SK-N-SH (cell line): ENCODE measurements around the gene ZNF407. TPM values are rescaled to one million over a fixed set of nuclear protein-coding genes. Genes with fewer than 3 reads are reported as not detected.

Experiments
- CTCF ChIA-PET: fragments of 300-600, 350-600 bp; formaldehyde crosslinking; extraction: SDS; loops from one replicate; lab custom pipeline; 2021; lab: Yijun Ruan, JAX
- POLR2A ChIA-PET: fragments of 350-600 bp; sonication (Branson Sonifier 250); formaldehyde crosslinking; extraction: SDS; loops from one replicate; lab custom pipeline; 2020; ENCODE audit warnings: antibody characterized with exemption, inconsistent platforms; lab: Yijun Ruan, JAX
- DNase-seq: peaks from one replicate; pipeline ENCODE4 v3.0.0; 2012
- H2AFZ ChIP-seq: fragments of 200-600 bp; sonication (generic); 2 replicates; pipeline ENCODE4 v1.8.1; 2016; ENCODE audit warnings: antibody characterized with exemption, mild to moderate bottlenecking, low read depth
- H3F3A ChIP-seq: fragments of 200-600 bp; sonication (generic); replicated peaks from 2 replicates; pipeline ENCODE3; 2016; ENCODE audit warnings: antibody characterized with exemption, mild to moderate bottlenecking; ENCODE audit not compliant: insufficient read depth
- H3K27ac ChIP-seq, 2 experiments: fragments of 200-500 bp in 1 of 2; fragments of 200-600 bp in 1 of 2; sonication (Bioruptor generic) in 1 of 2; sonication (generic), shearing (Covaris generic) in 1 of 2; 2 replicates each; pipeline versions ENCODE4 v1.5.1 to v1.6.1; 2014 to 2016; ENCODE audit warnings: low read depth in 2 of 2, inconsistent platforms in 1 of 2, low read length in 1 of 2, mild to moderate bottlenecking in 1 of 2, mixed read lengths in 1 of 2
- H3K27me3 ChIP-seq: fragments of 200-600 bp; sonication (generic), shearing (Covaris generic); 2 replicates; pipeline ENCODE4 v1.6.1; 2016; ENCODE audit warnings: mixed run types; ENCODE audit not compliant: insufficient read depth
- H3K36me3 ChIP-seq, 2 experiments: fragments of 200-500 bp in 1 of 2; fragments of 200-600 bp in 1 of 2; sonication (Bioruptor generic) in 1 of 2; sonication (generic) in 1 of 2; replicated peaks in 1 of 2; 2 replicates each; pipeline versions ENCODE3 to v1.5.1; 2014 to 2016; ENCODE audit warnings: low read length in 1 of 2, mild to moderate bottlenecking in 1 of 2; ENCODE audit not compliant: insufficient read depth in 2 of 2, control insufficient read depth in 1 of 2
- H3K4me1 ChIP-seq, 2 experiments: fragments of 200-500 bp in 1 of 2; fragments of 200-600 bp in 1 of 2; sonication (Bioruptor generic) in 1 of 2; sonication (generic), shearing (Covaris generic) in 1 of 2; 2 replicates each; pipeline versions ENCODE4 v1.5.1 to v1.6.1; 2014 to 2016; ENCODE audit warnings: low read depth in 1 of 2, low read length in 1 of 2, mixed run types in 1 of 2; ENCODE audit not compliant: insufficient read depth in 2 of 2, control insufficient read depth in 1 of 2
- H3K4me2 ChIP-seq: fragments of 200-600 bp; sonication (generic), shearing (Covaris generic); 2 replicates; pipeline ENCODE4 v1.6.1; 2017; ENCODE audit warnings: mixed run types
- H3K4me3 ChIP-seq, 2 experiments: fragments of 200-500 bp in 1 of 2; fragments of 200-600 bp in 1 of 2; sonication (Bioruptor generic) in 1 of 2; sonication (generic), shearing (Covaris generic) in 1 of 2; 2 replicates each; pipeline versions ENCODE4 v1.5.1 to v1.8.1; 2014 to 2016; ENCODE audit warnings: low read depth in 2 of 2, inconsistent platforms in 1 of 2, low read length in 1 of 2, mild to moderate bottlenecking in 1 of 2, mixed read lengths in 1 of 2, moderate library complexity in 1 of 2
- H3K79me2 ChIP-seq: fragments of 200-600 bp; sonication (generic); 2 replicates; pipeline ENCODE4 v1.8.1; 2017; ENCODE audit warnings: mild to moderate bottlenecking; ENCODE audit not compliant: insufficient read depth
- H3K9ac ChIP-seq: fragments of 200-600 bp; sonication (generic); 2 replicates; pipeline ENCODE4 v1.6.1; 2017; ENCODE audit warnings: mixed run types
- H3K9me2 ChIP-seq: fragments of 200-600 bp; sonication (generic); 2 replicates; pipeline ENCODE4 v1.6.1; 2017; ENCODE audit warnings: mixed run types
- H3K9me3 ChIP-seq: fragments of 200-600 bp; sonication (generic); 2 replicates; pipeline ENCODE4 v1.6.1; 2017; ENCODE audit warnings: mixed run types, mild to moderate bottlenecking, moderate library complexity
- H4K20me1 ChIP-seq: fragments of 200-600 bp; sonication (generic); 2 replicates; pipeline ENCODE4 v1.6.1; 2017; ENCODE audit warnings: mild to moderate bottlenecking, mixed run types; ENCODE audit not compliant: insufficient read depth
- CHD2 ChIP-seq: fragments of 150-350 bp; IDR thresholded peaks from 2 replicates; pipeline ENCODE4 v1.6.1; 2018; ENCODE audit warnings: low read length; ENCODE audit not compliant: partially characterized antibody
- EZH2phosphoT487 ChIP-seq: fragments of 200-600 bp; sonication (generic); IDR thresholded peaks from 2 replicates; pipeline ENCODE4 v1.6.1; 2017; ENCODE audit warnings: low read depth, mixed run types, mild to moderate bottlenecking, antibody characterized with exemption, moderate library complexity, borderline replicate concordance
- GABPA ChIP-seq: IDR thresholded peaks from 2 replicates; pipeline ENCODE4 v1.4.0; 2012; ENCODE audit warnings: low read depth, mild to moderate bottlenecking
- IRF3 ChIP-seq: fragments of 150-350 bp; IDR thresholded peaks from 2 replicates; pipeline ENCODE4 v1.6.1; 2016; ENCODE audit warnings: mild to moderate bottlenecking, low read depth, low read length
- MEF2A ChIP-seq: IDR thresholded peaks from 2 replicates; pipeline ENCODE4 v1.4.0; 2012; ENCODE audit warnings: low read depth, borderline replicate concordance
- NRF1 ChIP-seq: IDR thresholded peaks from 2 replicates; pipeline ENCODE4 v1.6.1; 2012; ENCODE audit warnings: low read depth, mild to moderate bottlenecking, low read length
- PBX3 ChIP-seq: IDR thresholded peaks from 2 replicates; pipeline ENCODE4; 2012
- POLR2AphosphoS5 ChIP-seq: IDR thresholded peaks from 2 replicates; pipeline ENCODE4 v1.6.1; 2012; ENCODE audit warnings: low read depth, low read length
- RAD21 ChIP-seq: IDR thresholded peaks from 2 replicates; pipeline ENCODE4 v1.6.1; 2012; ENCODE audit warnings: mild to moderate bottlenecking, low read length
- REST ChIP-seq: IDR thresholded peaks from 2 replicates; pipeline ENCODE4 v1.6.1; 2012; ENCODE audit warnings: mild to moderate bottlenecking, low read depth, low read length, moderate library complexity
- RFX5 ChIP-seq: IDR thresholded peaks from 2 replicates; pipeline ENCODE4 v1.6.1; 2012; ENCODE audit warnings: mild to moderate bottlenecking, improper control_type of control experiment, low read length
- TEAD4 ChIP-seq: IDR thresholded peaks from 2 replicates; pipeline ENCODE4 v1.4.0; 2012; ENCODE audit warnings: mild to moderate bottlenecking, borderline replicate concordance; ENCODE audit not compliant: insufficient read depth
- ZBTB33 ChIP-seq: IDR thresholded peaks from 2 replicates; pipeline ENCODE4 v1.4.0; 2012; ENCODE audit warnings: low read depth, borderline replicate concordance
- WGBS: methylation state at CpG from one replicate; pipeline ENCODE4 v1.1.6; 2017; ENCODE audit warnings: low lambda C conversion rate; 5-methylcytosine and 5-hydroxymethylcytosine counted together
- polyA plus RNA-seq, 3 experiments: library from polyadenylated mRNA; depleted of rRNA; stranded (reverse); fragments of >200 nt; gene quantifications; 2 replicates each; pipeline ENCODE4 v1.2.3, GENCODE V29; 2012

The ZNF407 gene
- polyA plus RNA-seq, 1 of the 3 experiments (the other 2 are of a cell fraction): 2.6 TPM

GRCh38 chr18:74617486-74617885 lies 19.8 kb downstream of the ZNF407 start:
- Histone ChIP-seq H2AFZ (no peak overlapping the region), H3F3A (no peaks in the 10 kb centered on the region), H3K27me3 (no peaks in the 10 kb centered on the region), H3K36me3 (no peaks in the 10 kb centered on the region), H3K9me3 (no peaks in the 10 kb centered on the region), H4K20me1 (0 out of 2 replicates have a peak, but pooled peaks cover 3% of the 10 kb centered on the region), H3K4me3 (no peak overlapping the region), H3K9me2 (no peaks in the 10 kb centered on the region), H3K79me2 (peaks cover 31% of the 10 kb centered on the region), H3K4me1 (no peaks in the 10 kb centered on the region; a peak in 1 of 4 replicates), H3K4me2 (no peak overlapping the region), H3K27ac (no peak overlapping the region), H3K9ac (no peak overlapping the region)
- no peak for DNase-seq
- ChIA-PET CTCF (no interaction called here), POLR2A (no interaction called here)
- no peak for TF ChIP-seq RFX5
- no peak for TF ChIP-seq REST
- TF ChIP-seq EZH2phosphoT487: no peak
- TF ChIP-seq RAD21: no peak
- no peak for TF ChIP-seq NRF1
- no peak for TF ChIP-seq IRF3
- no peak for TF ChIP-seq ZBTB33
- TF ChIP-seq GABPA: no peak
- TF ChIP-seq CHD2: no peak
- no peak for TF ChIP-seq PBX3
- no peak for TF ChIP-seq MEF2A
- no peak for TF ChIP-seq POLR2AphosphoS5
- TF ChIP-seq TEAD4: no peak
- 64% methylated on average over 2 of the region's 2 CpGs for WGBS
